HEK293 (cell line): ENCODE results near the gene MTMR2.

ENCODE experiments used
- HOXD13 ChIP-seq: sonication (generic); formaldehyde crosslinking; IDR thresholded peaks from 2 replicates; pipeline ENCODE4 v1.8.0; 2022; ENCODE audit warnings: missing genetic modification reagents, borderline replicate concordance
- KLF10 ChIP-seq: fragments of 450-650 bp; IDR thresholded peaks from 2 replicates; pipeline ENCODE4 v1.5.1; 2018; ENCODE audit warnings: missing biosample characterization, mild to moderate bottlenecking, missing genetic modification characterization
- WT1 ChIP-seq: fragments of 450-650 bp; formaldehyde crosslinking; IDR thresholded peaks from 2 replicates; pipeline ENCODE4 v1.5.1; 2016; ENCODE audit warnings: missing biosample characterization, missing genetic modification characterization
- ZBTB48 ChIP-seq: fragments of 450-650 bp; formaldehyde crosslinking; IDR thresholded peaks from 2 replicates; pipeline ENCODE4 v1.5.1; 2016; ENCODE audit warnings: missing biosample characterization, missing genetic modification characterization
- ZIC2 ChIP-seq: fragments of 450-650 bp; formaldehyde crosslinking; IDR thresholded peaks from 2 replicates; pipeline ENCODE4 v1.5.1; 2016; ENCODE audit warnings: missing biosample characterization, missing genetic modification characterization
- ZNF221 ChIP-seq: fragments of 450-650 bp; formaldehyde crosslinking; IDR thresholded peaks from 2 replicates; pipeline ENCODE4 v1.5.1; 2017; ENCODE audit warnings: missing biosample characterization, missing genetic modification characterization, borderline replicate concordance
- ZNF514 ChIP-seq: fragments of 450-650 bp; formaldehyde crosslinking; IDR thresholded peaks from 2 replicates; pipeline ENCODE4 v1.5.1; 2016; ENCODE audit warnings: missing biosample characterization, missing genetic modification characterization
- ZNF558 ChIP-seq: fragments of 450-650 bp; formaldehyde crosslinking; IDR thresholded peaks from 2 replicates; pipeline ENCODE4 v1.5.1; 2016; ENCODE audit warnings: missing biosample characterization, missing genetic modification characterization
- ZNF560 ChIP-seq: fragments of 450-650 bp; formaldehyde crosslinking; IDR thresholded peaks from 2 replicates; pipeline ENCODE4 v1.5.1; 2017; ENCODE audit warnings: missing biosample characterization, missing genetic modification characterization, borderline replicate concordance
- ZNF596 ChIP-seq: fragments of 450-650 bp; IDR thresholded peaks from 2 replicates; pipeline ENCODE4 v1.5.0; 2018; ENCODE audit warnings: missing biosample characterization, mild to moderate bottlenecking, missing genetic modification characterization, moderate library complexity
- ZSCAN16 ChIP-seq: fragments of 450-650 bp; formaldehyde crosslinking; IDR thresholded peaks from 2 replicates; pipeline ENCODE4 v1.5.1; 2016; ENCODE audit warnings: missing biosample characterization, missing genetic modification characterization
- ZXDB ChIP-seq: fragments of 450-650 bp; formaldehyde crosslinking; IDR thresholded peaks from 2 replicates; pipeline ENCODE4 v1.5.1; 2016; ENCODE audit warnings: missing biosample characterization, missing genetic modification characterization
- TF ChIP-seq, protein P1 (sequence below): fragments of 450-650 bp; formaldehyde crosslinking; IDR thresholded peaks from 2 replicates; pipeline ENCODE4 v1.5.1; 2017; ENCODE audit warnings: missing biosample characterization, missing genetic modification characterization
- TF ChIP-seq, protein P2 (sequence below): fragments of 450-650 bp; formaldehyde crosslinking; IDR thresholded peaks from 2 replicates; pipeline ENCODE4 v1.5.1; 2016; ENCODE audit warnings: missing biosample characterization, missing genetic modification characterization
- TF ChIP-seq, protein P3 (sequence below): fragments of 450-650 bp; formaldehyde crosslinking; IDR thresholded peaks from 2 replicates; pipeline ENCODE4 v1.5.1; 2016; ENCODE audit warnings: missing biosample characterization, missing genetic modification characterization, borderline replicate concordance
- TF ChIP-seq, protein P4 (sequence below): fragments of 450-650 bp; formaldehyde crosslinking; IDR thresholded peaks from 2 replicates; pipeline ENCODE4 v1.5.1; 2016; ENCODE audit warnings: missing biosample characterization, missing genetic modification characterization
- TF ChIP-seq, protein P5 (sequence below): fragments of 450-650 bp; formaldehyde crosslinking; optimal IDR thresholded peaks from 2 replicates; pipeline ENCODE3; 2016; ENCODE audit warnings: missing biosample characterization, mild to moderate bottlenecking, missing genetic modification characterization
- TF ChIP-seq, protein P6 (sequence below): fragments of 450-650 bp; formaldehyde crosslinking; IDR thresholded peaks from 2 replicates; pipeline ENCODE4 v1.5.1; 2016; ENCODE audit warnings: missing biosample characterization, missing genetic modification characterization, low read depth
- TF ChIP-seq, protein P7 (sequence below): fragments of 450-650 bp; formaldehyde crosslinking; IDR thresholded peaks from 2 replicates; pipeline ENCODE4 v1.5.1; 2017; ENCODE audit warnings: missing biosample characterization, missing genetic modification characterization
- TF ChIP-seq, protein P8 (sequence below): fragments of 450-650 bp; formaldehyde crosslinking; IDR thresholded peaks from 2 replicates; pipeline ENCODE4 v1.5.1; 2016; ENCODE audit warnings: missing biosample characterization, missing genetic modification characterization
- TF ChIP-seq, protein P9 (sequence below): fragments of 450-650 bp; formaldehyde crosslinking; IDR thresholded peaks from 2 replicates; pipeline ENCODE4 v1.5.1; 2016; ENCODE audit warnings: missing biosample characterization, missing genetic modification characterization

Gene MTMR2

DNA sequence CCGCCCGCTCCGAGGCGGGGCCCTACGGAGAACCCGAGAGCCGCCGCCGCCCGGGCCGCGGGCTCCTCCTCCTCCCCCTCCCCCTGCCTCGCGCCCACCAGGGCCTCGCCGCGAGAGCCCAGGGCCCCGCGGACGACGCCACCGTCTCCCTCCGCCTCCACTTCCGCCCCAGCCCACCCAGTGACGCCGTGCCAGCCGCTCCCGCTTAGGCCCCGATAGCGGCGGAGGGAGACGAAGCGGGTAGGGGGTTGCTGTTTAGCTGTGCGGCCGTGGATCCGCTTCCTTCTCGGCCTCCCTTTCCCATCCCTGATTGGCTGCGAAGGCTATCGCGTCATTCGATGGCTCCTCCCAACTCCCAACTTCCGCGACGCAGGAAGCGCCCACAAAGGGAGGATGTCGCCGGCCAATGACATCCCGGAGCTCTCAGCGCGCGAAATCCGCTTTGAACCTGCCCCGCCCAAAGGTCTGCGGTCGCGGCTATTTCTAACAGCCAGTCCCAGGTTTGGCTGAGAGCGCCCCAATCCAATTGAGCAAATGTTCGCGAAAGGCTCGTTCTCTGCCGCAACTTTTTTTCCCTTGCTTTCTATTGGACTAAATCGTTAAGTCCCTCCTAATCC lies 134.3 kb downstream of the MTMR2 start, which contains the start of gene FAM76B (continued):
- TF ChIP-seq, protein P1, sequence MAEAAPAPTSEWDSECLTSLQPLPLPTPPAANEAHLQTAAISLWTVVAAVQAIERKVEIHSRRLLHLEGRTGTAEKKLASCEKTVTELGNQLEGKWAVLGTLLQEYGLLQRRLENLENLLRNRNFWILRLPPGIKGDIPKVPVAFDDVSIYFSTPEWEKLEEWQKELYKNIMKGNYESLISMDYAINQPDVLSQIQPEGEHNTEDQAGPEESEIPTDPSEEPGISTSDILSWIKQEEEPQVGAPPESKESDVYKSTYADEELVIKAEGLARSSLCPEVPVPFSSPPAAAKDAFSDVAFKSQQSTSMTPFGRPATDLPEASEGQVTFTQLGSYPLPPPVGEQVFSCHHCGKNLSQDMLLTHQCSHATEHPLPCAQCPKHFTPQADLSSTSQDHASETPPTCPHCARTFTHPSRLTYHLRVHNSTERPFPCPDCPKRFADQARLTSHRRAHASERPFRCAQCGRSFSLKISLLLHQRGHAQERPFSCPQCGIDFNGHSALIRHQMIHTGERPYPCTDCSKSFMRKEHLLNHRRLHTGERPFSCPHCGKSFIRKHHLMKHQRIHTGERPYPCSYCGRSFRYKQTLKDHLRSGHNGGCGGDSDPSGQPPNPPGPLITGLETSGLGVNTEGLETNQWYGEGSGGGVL, result peak; percentile 90
- TF ChIP-seq ZNF514, result no peak
- TF ChIP-seq WT1 (tag by site-specific recombination), result peak; percentile 67
- peak; percentile 94 for TF ChIP-seq ZIC2 (tag by site-specific recombination)
- TF ChIP-seq, protein P2, sequence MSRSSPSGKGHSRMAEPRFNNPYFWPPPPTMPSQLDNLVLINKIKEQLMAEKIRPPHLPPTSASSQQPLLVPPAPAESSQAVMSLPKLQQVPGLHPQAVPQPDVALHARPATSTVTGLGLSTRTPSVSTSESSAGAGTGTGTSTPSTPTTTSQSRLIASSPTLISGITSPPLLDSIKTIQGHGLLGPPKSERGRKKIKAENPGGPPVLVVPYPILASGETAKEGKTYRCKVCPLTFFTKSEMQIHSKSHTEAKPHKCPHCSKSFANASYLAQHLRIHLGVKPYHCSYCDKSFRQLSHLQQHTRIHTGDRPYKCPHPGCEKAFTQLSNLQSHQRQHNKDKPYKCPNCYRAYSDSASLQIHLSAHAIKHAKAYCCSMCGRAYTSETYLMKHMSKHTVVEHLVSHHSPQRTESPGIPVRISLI (tag by site-specific recombination), result peak; percentile 80
- TF ChIP-seq, protein P3, sequence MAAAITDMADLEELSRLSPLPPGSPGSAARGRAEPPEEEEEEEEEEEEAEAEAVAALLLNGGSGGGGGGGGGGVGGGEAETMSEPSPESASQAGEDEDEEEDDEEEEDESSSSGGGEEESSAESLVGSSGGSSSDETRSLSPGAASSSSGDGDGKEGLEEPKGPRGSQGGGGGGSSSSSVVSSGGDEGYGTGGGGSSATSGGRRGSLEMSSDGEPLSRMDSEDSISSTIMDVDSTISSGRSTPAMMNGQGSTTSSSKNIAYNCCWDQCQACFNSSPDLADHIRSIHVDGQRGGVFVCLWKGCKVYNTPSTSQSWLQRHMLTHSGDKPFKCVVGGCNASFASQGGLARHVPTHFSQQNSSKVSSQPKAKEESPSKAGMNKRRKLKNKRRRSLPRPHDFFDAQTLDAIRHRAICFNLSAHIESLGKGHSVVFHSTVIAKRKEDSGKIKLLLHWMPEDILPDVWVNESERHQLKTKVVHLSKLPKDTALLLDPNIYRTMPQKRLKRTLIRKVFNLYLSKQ, result no peak
- no peak for TF ChIP-seq ZNF560 (tag by site-specific recombination)
- TF ChIP-seq, protein P4, sequence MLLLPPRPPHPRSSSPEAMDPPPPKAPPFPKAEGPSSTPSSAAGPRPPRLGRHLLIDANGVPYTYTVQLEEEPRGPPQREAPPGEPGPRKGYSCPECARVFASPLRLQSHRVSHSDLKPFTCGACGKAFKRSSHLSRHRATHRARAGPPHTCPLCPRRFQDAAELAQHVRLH (tag by site-specific recombination), result peak; percentile 92
- no peak for TF ChIP-seq HOXD13 (CRISPR knock-in tag)
- no peak for TF ChIP-seq ZSCAN16 (tag by site-specific recombination)
- TF ChIP-seq KLF10, result peak; percentile 70; the same call in 1 of the 2 replicates
- TF ChIP-seq ZXDB (tag by site-specific recombination), result peak; percentile 83
- no peak for TF ChIP-seq ZBTB48
- TF ChIP-seq, protein P5, sequence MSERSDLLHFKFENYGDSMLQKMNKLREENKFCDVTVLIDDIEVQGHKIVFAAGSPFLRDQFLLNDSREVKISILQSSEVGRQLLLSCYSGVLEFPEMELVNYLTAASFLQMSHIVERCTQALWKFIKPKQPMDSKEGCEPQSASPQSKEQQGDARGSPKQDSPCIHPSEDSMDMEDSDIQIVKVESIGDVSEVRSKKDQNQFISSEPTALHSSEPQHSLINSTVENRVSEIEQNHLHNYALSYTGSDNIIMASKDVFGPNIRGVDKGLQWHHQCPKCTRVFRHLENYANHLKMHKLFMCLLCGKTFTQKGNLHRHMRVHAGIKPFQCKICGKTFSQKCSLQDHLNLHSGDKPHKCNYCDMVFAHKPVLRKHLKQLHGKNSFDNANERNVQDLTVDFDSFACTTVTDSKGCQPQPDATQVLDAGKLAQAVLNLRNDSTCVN (tag by site-specific recombination), result peak; percentile 82
- no peak for TF ChIP-seq ZNF558
- no peak for TF ChIP-seq ZNF221 (tag by site-specific recombination)
- TF ChIP-seq, protein P6, sequence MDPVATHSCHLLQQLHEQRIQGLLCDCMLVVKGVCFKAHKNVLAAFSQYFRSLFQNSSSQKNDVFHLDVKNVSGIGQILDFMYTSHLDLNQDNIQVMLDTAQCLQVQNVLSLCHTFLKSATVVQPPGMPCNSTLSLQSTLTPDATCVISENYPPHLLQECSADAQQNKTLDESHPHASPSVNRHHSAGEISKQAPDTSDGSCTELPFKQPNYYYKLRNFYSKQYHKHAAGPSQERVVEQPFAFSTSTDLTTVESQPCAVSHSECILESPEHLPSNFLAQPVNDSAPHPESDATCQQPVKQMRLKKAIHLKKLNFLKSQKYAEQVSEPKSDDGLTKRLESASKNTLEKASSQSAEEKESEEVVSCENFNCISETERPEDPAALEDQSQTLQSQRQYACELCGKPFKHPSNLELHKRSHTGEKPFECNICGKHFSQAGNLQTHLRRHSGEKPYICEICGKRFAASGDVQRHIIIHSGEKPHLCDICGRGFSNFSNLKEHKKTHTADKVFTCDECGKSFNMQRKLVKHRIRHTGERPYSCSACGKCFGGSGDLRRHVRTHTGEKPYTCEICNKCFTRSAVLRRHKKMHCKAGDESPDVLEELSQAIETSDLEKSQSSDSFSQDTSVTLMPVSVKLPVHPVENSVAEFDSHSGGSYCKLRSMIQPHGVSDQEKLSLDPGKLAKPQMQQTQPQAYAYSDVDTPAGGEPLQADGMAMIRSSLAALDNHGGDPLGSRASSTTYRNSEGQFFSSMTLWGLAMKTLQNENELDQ, result no peak
- TF ChIP-seq, protein P7, sequence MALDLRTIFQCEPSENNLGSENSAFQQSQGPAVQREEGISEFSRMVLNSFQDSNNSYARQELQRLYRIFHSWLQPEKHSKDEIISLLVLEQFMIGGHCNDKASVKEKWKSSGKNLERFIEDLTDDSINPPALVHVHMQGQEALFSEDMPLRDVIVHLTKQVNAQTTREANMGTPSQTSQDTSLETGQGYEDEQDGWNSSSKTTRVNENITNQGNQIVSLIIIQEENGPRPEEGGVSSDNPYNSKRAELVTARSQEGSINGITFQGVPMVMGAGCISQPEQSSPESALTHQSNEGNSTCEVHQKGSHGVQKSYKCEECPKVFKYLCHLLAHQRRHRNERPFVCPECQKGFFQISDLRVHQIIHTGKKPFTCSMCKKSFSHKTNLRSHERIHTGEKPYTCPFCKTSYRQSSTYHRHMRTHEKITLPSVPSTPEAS (tag by site-specific recombination), result no peak
- TF ChIP-seq, protein P8, sequence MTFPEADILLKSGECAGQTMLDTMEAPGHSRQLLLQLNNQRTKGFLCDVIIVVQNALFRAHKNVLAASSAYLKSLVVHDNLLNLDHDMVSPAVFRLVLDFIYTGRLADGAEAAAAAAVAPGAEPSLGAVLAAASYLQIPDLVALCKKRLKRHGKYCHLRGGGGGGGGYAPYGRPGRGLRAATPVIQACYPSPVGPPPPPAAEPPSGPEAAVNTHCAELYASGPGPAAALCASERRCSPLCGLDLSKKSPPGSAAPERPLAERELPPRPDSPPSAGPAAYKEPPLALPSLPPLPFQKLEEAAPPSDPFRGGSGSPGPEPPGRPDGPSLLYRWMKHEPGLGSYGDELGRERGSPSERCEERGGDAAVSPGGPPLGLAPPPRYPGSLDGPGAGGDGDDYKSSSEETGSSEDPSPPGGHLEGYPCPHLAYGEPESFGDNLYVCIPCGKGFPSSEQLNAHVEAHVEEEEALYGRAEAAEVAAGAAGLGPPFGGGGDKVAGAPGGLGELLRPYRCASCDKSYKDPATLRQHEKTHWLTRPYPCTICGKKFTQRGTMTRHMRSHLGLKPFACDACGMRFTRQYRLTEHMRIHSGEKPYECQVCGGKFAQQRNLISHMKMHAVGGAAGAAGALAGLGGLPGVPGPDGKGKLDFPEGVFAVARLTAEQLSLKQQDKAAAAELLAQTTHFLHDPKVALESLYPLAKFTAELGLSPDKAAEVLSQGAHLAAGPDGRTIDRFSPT (tag by site-specific recombination), result no peak
- TF ChIP-seq, protein P9, sequence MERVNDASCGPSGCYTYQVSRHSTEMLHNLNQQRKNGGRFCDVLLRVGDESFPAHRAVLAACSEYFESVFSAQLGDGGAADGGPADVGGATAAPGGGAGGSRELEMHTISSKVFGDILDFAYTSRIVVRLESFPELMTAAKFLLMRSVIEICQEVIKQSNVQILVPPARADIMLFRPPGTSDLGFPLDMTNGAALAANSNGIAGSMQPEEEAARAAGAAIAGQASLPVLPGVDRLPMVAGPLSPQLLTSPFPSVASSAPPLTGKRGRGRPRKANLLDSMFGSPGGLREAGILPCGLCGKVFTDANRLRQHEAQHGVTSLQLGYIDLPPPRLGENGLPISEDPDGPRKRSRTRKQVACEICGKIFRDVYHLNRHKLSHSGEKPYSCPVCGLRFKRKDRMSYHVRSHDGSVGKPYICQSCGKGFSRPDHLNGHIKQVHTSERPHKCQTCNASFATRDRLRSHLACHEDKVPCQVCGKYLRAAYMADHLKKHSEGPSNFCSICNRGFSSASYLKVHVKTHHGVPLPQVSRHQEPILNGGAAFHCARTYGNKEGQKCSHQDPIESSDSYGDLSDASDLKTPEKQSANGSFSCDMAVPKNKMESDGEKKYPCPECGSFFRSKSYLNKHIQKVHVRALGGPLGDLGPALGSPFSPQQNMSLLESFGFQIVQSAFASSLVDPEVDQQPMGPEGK (tag by site-specific recombination), result peak; percentile 84
- TF ChIP-seq ZNF596 (tag by site-specific recombination), result no peak
